GM19351 (cell line): Measurements from ENCODE around the gene CAPRIN2.

ENCODE experiments used
- ATAC-seq: cut with Tn5 transposase; IDR thresholded peaks from one replicate; pipeline ENCODE4 v1.9.1; 2021; ENCODE audit warnings: mild to moderate bottlenecking, moderate library complexity; ENCODE audit not compliant: unreplicated experiment

CAPRIN2 gene

DNA sequence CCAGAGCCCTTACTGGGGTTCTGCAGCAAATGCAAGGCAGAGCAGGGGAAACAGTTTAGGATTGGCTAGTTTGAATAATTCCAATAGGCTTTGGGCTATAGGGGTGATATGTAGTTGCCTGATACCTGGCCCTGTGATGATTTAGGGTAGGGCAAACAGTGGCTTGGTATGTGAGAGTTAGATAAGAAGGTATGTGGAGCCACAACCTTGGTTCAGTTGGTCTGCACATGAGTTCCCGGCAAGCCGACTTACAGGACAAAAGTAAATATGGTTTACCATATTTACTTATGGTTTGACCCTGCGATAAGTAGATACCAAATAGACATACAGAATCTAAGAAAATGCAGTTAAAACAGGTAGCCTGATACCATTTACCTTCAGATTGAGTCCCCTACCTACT lies 8.3 kb upstream of the CAPRIN2 start:
- no peak for ATAC-seq

DNA sequence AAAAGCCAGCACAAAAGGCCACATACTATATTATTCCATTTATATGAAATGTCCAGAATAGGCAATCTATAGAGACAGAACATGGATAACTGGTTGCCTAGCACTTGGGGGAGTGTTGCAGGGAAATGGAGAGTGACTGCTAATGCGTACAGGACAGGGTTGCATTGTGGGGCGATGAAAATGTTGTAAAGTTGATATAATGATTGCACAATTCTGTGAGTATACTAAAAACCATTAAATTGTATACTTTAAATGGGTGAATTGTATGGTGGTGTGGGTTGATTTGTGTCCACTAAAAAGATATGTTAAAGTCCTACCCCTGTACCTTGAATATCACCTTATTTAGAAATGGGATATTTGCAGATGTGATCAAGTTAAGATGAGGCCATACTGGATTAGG lies 7.0 kb upstream of the CAPRIN2 start:
- ATAC-seq: no peak

DNA sequence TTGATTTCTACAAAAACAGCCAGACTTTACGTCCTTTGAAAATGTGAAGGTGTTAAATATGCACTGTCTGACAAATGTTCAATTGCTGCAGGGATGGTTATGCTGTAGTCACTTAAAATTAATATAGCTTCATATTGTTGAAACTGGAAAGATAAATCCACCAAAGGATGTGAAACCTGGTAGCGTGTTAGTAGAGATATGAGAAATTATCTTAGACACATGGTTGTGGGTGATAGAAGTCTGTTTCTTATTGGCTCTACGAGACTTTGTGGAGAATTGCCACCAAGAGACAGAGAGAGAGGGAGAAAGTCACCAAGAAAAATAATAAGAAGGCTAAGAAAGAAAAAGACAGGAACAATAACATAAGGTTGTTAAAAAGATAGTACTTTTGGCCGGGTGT lies 2.6 kb upstream of the CAPRIN2 start:
- ATAC-seq: no peak

DNA sequence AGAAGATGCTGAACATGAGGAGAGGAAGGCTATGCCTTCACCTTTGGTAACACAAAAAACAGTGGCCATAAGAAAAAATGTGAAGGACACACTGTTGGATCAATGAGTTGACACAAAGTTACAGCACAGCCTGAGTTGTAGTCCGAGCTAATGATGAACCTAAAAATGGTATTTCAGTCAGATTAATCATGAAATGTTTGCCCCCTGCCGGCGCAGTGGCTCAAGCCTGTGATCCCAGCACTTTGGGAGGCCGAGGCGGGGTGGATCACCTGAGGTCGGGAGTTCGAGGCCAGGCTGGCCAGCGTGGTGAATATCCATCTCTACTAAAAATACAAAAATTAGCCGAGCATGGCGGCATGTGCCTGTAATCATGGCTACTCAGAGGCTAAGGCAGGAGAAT lies 1.3 kb upstream of the CAPRIN2 start:
- no peak for ATAC-seq

DNA sequence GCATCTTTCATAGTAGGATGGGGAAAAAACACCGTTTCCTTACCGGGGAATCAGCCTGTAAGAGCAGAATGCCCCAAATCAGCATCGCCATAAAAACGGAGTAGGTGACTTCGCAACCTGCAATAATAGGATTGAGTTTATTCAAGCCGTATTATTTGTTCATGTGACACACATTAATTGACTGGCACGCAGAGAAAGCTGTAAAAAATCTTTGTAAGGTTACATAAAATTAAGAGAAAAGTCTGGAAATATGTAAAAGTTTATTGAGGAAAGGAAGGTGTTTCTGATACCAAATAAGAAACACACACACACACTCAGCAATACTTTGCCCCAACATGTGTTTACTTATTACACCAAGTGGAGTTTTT lies 628 bp upstream of the CAPRIN2 start:
- ATAC-seq: no peak

DNA sequence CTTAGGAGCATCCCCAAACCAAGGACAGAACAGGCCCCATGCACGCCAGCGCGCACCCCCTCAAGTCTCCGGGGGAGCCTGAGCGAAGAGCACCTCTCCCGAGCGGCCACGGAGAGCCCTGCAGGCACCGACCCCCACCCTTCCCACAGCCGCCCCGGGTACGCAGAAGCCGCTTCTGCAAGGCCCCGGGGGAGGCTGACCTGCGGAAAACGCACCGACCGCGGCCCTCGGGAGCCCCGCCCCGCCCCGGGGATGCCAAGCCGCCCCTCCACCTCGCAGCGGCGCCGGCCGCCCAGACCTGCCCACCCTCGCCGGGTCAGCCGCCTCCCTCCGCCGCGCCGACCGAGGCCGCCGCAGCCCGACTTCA lies 385 bp downstream of the CAPRIN2 start:
- peak; percentile 41 for ATAC-seq

DNA sequence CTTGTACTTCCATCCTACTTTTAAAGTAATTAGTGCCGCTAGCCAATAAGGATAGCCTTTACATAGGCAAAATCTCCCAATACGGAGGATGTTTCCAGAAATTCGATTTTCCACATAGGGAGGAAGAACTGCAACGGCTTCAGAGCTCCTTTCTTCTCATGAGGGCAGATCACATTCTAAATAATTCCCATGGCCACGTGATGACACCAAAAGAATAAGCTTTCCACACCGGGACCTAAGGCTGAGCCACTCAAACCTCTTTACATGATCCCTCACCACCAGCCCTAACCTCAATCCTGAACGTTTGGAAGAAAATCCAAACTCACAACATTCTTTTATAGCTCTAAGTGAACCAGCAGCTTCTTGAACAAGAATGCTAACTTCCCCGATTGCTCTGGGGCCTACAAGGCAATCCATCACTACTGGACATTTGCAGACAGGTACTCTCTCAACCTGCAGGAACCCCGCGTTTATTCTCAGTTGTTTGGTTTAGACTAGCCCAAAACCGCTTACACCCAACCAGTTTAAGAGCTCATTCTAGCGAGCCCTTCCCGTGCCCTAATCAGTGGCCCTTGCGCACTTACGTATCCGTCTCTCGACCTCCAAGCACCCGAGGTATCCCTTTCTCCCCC lies 884 bp downstream of the CAPRIN2 start:
- no peak for ATAC-seq

DNA sequence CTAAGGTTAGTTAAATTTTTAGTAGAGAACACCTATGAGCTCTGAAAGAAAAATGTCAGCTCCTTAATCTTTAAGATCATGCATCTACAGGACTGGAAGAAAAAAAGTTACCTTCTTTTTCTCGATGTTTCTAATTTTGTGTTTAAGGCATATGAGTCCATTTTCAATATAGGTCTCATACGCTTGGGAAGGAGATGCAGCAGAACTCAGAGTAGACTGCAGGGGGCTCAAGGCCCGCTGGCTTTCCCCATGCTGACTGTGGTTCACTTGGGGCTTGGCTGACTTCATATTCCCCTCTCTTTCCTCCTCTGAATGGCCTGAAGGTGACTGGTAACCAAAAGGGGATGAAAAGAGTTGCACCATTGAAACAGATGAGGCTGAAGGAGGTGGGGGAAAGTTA lies 1.5 kb downstream of the CAPRIN2 start:
- no peak for ATAC-seq

DNA sequence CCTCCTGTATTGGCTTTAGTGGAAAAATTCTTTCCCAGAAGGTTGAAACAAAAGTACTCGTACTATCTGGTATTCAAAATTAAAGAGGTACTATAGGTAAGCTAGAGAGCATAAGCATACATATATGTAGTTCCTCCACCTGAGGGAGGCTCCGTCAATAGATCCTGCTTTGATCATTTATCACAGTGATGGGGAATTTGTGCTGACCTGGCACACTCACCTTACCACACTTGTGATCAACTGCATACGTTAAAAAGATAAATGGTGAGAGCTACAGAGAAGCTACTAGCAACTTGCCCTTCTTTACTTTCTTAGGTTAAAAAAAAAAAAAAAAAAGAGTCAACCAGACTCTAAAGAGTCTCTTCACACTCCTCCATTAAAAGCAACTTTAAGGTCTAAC lies 2.5 kb downstream of the CAPRIN2 start:
- no peak for ATAC-seq

DNA sequence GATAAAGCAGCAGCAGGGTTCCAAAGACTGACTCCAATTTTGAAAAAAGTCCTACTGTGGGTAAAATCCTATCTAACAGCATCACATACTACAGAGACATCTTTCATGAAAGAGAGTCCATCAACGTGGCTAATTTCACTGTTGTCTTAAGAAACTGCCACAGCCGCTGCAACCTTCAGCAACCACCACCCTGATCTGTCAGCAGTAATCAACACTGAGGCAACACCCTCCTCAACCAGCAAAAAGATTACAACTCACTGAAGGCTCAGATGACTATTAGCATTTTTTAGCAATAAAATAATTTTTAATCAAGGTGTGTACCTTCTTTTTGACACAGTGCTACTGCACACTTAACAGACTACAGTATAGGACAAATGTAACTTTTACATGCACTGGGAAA lies 6.6 kb downstream of the CAPRIN2 start:
- no peak for ATAC-seq

DNA sequence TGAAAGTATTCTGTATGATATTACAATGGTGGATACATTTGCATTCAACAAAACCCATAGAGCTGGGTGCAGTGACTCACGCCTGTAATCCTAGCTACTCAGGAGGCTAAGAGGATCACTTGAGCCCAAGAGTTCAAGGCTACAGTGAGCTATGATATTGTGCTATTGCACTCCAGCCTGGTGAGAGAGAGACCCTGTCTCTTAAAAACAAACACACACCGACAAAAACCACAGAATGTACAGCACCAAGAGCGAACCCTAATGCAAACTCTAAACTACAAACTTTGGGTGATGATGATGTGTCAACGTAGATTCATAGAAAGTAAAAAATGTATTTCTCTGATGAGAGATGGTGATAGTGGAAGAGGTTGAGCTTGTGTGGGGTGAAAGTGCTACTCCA lies 8.6 kb downstream of the CAPRIN2 start:
- ATAC-seq: no peak

DNA sequence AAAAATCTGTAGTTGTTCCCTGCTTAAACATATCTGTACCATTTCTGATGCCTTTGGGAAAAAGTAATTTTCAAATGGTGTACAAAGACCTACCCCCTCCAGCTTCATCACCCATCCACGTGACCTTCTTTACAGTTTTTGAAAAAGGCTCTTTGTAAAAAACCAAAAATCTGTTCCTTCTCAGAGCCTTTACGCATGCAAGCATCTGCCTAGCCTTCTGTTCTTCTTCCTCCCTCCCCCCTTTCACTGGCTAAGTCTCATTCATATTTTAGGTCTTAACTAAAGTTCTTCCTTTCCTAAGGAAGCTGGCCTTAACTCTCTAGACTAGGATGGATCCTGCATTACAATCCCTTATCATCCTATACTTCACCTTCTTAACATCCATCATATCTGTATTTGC lies 10.4 kb downstream of the CAPRIN2 start:
- no peak for ATAC-seq

DNA sequence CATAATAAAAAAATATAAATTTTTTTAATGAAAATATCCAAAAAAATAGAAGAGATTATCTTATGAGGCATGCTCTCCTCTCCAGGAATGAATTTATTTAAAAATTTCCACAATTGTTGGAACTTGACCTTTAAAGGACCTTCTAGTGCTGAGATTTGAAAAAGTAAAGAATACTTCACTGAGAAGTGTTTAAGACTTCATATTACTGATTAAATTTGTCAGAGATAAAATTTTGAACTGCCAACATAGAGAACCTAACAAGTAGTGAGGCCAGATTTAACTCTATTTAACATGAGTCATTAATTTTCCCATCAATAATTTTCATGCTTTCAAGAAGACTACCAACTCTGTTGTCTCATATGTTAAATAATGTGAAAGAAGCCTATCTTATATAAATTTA lies 14.5 kb downstream of the CAPRIN2 start:
- no peak for ATAC-seq

DNA sequence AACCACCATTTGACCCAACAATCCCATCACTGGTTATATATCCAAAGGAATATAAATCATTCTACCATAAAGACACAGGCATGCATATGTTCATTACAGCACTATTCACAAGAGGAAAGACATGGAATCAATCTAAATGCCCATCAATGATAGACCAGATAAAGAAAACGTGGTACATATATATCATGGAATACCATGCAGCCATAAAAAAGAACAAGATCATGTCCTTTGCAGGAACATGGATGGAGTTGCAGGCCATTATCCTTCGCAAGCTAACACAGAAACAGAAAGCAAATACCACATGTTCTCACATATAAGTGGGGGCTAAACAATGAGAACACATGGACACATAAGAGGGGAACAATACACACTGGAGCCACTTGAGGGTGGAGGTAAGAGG lies 15.7 kb downstream of the CAPRIN2 start:
- no peak for ATAC-seq

DNA sequence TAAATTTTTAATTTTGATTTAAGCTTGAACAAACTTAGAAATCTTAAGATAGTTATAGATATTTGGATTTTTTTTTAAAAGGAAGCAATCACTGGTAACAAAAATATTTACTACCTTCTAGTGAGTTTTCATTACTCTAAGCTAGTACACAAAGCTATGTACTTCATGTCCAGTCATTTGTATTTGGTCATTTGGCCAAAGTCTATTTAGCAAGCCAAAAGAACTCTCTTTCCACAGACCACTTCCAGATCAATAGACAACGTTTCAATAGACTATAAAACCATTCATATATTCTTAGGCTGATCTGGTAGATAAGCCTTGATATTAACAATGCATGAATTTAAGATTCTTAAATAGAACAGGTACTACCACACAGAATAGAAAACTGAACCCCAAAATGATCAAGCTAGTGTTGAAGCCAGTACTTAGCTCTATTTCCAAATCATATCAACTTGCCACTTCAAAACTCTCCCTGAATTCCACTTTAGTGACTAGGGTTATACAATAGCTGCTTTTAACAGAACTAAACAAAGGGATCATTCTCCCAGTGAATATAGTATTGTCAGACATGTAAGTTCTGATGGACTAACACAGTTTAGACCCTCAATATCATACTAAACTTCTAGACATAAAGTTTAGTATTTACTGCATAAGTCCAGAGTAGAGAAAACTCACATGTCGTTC lies 21.7 kb downstream of the CAPRIN2 start:
- ATAC-seq: no peak

DNA sequence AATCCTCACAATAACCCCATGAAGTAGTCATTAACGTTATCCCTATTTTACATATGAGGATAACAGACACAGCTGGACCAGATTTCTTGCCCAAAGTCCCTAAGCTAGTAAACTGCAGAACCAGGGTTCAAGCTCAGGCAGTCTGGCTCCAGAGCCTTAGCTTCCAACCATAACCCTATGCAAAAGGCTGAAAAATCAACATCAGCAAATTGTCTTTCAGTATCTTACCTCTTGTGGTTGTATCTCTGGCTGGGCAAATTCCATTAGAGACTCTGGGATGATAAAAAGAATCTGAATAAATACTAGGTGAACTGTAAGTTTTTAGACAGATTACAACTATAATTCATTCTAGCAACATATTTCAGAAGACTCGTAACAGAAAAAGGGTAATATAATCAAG lies 24.7 kb downstream of the CAPRIN2 start:
- ATAC-seq: no peak

DNA sequence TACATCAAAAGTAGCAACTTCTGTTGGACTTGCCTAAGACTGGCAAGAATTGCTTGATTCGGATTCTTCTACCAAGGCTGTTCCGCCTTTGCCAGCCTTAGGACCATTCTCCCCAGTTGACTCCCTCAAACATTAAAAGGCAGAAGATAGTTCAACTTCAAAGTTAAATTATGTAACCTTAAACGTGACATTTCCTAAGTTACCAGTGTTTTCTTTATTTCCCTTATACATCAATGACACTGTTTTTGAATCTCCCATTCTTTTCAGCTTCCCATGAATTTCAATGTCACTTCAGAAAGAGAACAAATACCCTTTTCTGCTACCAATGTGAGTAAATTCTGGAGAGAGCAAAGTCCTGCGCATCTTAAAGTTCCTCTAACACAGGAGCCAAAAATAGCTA lies 25.2 kb downstream of the CAPRIN2 start:
- no peak for ATAC-seq

DNA sequence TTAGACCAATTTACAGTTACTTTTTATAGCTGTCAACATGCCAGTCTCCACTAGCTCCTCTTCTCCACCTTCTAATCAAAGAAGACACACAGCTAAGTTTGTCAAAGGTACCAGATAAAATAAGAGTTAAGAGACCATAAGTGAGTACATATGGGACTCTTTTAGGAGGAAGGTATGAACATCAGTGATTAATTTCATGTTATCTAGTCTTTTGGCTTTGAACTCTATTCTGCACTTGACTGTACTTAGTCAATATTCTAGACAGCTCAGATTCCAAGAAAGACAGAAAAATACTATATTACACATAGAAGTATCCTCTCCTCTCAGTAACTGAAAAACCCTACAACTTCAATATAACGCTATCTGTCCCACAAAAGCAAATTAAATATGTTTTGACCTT lies 28.1 kb downstream of the CAPRIN2 start:
- no peak for ATAC-seq

DNA sequence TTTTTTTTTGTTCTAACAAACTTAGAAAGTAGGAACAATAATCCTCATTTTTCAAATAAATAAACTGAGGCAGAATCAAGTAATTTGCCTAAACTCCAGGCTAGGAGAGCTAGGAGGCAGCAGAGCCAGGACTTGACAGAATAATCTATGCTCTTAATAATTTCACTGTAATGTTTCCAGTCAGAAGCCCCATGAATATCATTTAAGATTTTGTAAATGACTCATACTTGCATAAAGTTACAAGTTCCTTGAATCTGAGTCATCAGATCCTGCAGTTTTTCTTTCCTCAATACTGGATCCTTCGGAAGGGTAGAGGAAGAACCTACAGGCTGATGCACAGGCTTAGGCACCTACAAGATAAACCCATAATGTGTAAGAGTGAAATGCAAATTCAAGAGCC lies 29.0 kb downstream of the CAPRIN2 start:
- ATAC-seq: no peak

DNA sequence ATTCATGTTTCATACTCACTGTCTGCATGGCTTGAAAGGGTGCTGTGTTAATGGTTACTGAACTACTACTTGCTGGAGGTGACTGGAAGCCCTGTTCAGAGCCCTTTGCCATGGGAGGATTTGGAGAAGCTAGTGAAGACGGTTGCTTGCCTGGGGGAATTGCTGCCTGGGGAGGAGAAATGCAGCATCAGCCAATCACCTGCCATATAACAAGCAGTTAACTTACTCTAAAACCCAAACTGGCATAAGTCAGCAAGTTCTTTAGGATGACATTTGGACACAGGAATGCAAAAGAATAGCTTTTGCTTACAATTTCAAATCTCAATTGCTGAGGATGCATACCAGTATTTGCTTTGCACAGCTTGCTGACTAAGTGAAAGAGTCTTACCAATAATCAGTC lies 35.7 kb downstream of the CAPRIN2 start:
- no peak for ATAC-seq

DNA sequence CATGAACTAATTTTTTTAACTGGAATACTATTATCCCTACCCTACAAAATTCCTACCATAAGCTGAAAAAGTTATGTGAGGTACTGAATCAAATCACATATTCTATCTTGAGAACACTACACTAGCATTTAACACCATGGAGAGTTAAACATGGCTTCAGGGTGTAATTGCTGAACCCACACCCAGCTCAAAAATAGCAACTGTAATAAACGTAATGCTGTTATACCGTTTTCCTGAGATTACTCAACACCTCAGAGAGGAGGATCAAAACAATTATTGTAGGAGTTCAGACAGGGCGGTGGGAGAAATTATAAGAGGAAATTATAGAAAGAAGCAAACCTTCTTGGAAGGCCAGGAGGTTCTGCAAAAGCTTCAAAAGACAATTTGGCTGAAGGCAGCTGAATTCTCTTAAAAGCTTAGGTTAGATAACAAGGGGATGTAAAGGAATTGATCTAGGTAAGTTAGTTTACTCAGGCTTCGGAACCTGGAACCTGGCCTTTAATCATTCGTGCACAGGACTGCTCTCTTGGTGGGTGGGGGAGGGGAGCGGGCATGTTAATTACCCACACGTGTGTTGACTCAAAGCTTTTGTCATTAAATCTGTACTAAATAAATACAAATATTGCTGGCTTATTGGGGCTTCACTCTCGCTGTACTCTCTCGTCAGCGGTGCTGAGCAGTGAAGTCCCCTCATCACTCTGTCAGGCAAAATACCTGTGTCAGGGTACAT lies 47.0 kb downstream of the CAPRIN2 start:
- ATAC-seq: no peak

DNA sequence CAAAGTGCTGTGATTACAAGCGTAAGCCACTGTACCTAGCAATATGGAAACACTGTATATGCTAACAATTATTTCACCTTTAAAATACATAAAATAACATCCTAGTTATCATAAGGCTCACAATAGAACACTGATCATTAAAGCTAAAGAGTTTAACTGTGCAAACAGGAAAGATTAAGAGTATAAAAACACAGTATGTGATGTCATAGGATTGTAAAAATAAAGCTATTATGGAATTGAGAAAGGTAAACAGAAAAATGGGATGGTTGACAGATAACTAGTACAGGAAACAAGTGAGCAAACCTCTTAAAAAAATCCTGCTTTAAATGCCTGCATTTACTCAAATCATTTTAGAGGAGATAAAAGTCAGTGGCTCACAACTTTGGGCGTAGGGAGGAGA lies 48.3 kb downstream of the CAPRIN2 start:
- no peak for ATAC-seq

DNA sequence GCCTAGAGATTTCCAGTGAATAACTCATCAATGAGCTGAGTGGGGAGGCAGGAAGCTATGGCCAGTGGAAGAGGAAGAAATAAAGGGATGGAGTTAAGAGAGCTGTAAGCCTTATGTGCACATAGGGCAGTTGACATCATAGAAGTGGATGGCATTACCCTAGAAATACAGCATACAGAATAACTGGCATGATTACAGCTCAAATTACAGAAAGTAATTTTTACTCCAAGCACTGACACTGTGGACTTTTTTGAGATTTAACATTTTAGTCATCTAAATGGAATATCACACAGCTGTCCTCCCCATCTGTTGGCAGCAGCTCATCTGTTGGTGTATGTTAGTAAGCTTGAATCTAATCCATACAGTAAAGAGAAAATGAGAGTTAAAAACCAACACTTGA lies 53.7 kb downstream of the CAPRIN2 start:
- no peak for ATAC-seq
